HG02759 (cell line): ENCODE results near the gene PLPPR4.
"Not testable (repeated sequence)": the region's sequence is repeated elsewhere in the genome, so short reads cannot be mapped to it uniquely, and the experiment has no call there.

Source experiments
- ATAC-seq: cut with Tn5 transposase; IDR thresholded peaks from one replicate; pipeline ENCODE4 v1.9.1; 2021; ENCODE audit warnings: mild to moderate bottlenecking, moderate library complexity; ENCODE audit not compliant: unreplicated experiment

PLPPR4 gene

DNA sequence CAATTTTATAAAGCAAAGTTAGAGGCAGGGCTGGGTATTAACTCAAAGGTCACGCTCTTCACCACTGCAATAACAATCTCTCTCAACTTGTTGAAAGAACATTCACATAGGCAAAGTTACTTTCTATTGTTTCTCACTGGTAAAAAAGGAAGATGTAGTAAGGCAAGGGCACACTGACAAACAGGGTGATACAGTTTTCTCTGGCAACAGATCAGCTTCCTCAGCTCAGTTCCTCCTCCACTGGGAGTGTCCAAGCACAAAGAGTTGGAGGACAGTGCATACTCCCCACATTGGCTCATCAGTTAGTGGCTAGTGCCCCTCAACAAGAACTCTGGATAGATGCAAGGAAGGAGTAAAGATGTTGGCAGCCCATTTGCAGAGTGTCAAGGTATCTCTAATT lies 3.7 kb downstream of the PLPPR4 start:
- no peak for ATAC-seq

- ATAC-seq, result no peak
These were observed 5.0 kb downstream of the PLPPR4 start for GRCh38 chr1:99269321-99269720.

GRCh38 chr1:99270646-99271045 lies 6.4 kb downstream of the PLPPR4 start:
- ATAC-seq, result no peak

GRCh38 chr1:99271249-99271648 lies 7.0 kb downstream of the PLPPR4 start:
- ATAC-seq, result no peak

DNA sequence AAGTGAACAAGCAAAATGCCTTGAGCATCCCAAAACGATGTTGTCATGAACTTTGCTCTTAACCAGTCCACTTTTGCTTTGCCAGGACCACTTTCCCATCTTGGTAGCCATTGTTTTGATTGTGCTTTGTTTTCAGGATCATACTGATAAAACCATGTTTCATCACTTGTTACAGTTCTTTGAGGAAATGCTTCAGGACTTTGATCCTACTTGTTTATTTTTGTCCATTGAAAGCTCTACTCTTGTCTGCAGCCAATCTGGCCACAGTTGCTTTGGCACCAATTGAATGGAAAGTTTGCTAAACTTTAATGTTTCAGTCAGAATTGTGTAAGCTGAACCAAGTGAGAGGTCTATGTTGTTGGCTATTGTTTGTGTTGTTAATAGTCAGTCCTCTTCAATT lies 12.8 kb downstream of the PLPPR4 start:
- ATAC-seq, result no peak

DNA sequence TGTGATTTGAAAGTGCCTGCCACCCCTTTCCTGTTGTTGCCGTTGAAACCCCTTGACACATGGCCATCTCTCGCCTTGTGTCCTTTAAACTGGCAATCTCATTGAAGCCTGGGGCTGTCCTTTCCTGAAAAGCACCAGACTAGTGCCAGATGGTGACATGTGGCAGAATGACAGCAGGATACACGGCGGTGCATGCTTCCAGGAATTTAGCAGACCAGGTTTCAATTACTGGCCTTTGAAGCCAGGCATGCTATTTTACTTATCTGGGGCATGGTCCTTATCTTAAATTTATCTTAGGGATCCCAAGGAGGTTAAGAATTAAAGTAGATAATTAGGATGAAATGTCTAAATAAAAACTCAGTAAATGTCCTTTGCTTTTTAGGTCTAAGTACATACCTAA lies 15.2 kb downstream of the PLPPR4 start:
- ATAC-seq, result no peak

DNA sequence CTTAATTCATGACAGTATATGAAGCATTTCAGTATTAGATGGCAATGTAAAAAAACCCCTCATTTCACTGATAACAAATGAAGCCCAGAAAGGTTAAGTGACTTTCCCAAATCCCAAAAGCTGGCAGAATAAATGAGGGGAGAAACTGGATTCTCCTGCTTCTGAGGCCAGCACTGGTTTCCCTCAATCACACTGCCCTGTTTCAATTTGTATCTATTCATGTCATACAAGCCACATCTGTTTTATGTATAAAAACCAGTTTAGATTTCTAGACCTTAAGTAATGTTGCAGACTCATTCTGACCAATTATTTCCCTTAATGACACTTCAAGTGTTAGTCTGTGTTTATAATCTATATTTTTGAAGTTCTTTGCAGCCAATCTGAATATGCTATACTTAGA lies 16.8 kb downstream of the PLPPR4 start:
- ATAC-seq, result no peak

DNA sequence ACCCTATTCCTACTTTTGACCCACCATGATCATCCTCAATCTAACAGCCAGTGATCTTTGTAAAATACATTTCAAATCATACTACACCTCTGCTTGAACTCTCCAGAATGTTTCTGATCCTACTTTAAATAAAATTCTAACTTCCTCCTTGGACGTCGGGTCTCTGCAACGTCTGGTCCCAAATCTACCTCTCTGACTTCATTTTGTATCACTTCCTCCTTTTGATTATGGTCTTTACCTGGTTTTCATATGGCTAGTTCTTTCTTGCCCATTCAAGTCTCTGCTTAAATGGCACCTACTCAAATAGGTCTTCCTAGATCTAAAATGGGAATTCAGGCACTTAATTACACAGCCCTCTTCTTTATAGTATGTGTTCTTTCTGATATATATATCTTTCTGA lies 18.2 kb downstream of the PLPPR4 start:
- ATAC-seq, result no peak

- ATAC-seq, result not testable (repeated sequence)
These were observed 19.2 kb downstream of the PLPPR4 start for GRCh38 chr1:99283521-99283920.

- no peak for ATAC-seq
These were observed 28.6 kb downstream of the PLPPR4 start for GRCh38 chr1:99292886-99293285.

DNA sequence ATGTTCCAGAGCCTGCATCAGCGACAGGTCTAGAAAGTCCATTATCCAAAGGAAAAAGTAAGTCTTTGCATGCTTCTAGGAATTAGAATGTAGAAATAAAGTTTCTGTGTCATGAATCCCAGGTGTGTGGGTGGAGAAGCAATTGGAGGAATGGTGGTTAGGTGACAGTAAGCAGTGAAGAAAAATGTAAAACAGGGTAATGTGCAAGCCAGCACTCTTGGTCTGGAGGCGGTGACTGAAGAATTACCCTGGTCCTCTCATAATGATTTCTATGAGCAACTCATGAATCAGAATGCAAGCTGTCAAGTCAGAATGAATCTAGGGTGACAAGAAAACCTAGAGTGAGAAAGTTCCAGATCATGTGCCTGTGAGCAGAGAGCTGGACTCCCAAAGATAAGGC lies 33.6 kb downstream of the PLPPR4 start:
- ATAC-seq, result no peak

DNA sequence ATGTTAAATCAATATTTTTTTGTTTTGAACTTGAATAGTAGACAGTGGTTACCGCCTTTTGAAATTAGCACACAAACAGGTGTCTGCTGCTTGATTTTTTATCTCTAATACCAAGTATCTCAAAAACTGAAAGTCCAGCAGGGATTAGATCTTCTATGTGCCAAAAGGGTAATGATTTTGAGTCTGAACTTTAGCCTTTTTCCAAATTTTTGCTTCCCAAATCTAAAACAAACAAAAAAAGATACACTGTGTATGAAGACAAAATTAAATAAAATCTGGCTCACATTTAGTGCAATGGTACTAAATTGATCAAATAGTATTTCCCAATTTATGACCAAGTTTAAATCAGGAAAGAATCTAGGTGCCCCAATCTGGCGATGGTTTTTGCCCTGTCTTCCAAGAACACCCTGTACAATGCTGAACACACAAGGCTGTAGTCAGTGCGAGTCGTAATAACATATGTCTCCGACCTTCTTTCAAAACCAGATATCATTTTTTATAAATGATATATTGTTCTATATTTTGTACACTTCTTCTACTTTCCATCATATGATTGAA lies 40.5 kb downstream of the PLPPR4 start:
- ATAC-seq, result no peak

DNA sequence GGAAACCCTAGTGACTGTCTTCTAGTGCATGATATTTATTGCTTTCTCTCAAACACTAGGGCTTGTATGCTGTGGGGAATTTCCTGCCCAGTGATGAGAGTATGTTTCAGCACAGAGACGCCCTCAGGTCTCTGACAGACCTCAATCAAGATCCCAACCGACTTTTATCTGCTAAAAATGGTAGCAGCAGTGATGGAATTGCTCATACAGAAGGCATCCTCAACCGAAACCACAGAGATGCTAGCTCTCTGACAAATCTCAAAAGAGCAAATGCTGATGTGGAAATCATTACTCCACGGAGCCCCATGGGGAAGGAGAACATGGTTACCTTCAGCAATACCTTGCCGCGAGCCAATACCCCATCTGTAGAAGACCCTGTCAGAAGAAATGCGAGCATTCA lies 41.3 kb downstream of the PLPPR4 start:
- ATAC-seq, result no peak

DNA sequence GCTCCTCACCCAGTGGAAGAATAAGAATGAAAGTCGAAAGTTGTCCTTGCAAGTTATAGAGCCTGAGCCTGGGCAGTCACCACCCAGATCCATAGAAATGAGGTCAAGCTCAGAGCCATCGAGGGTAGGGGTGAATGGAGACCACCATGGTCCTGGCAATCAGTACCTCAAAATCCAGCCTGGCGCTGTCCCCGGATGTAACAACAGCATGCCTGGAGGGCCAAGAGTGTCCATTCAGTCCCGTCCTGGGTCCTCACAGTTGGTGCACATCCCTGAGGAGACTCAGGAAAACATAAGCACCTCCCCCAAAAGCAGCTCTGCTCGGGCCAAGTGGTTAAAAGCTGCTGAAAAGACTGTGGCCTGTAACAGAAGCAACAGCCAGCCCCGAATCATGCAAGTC lies 41.8 kb downstream of the PLPPR4 start:
- no peak for ATAC-seq

DNA sequence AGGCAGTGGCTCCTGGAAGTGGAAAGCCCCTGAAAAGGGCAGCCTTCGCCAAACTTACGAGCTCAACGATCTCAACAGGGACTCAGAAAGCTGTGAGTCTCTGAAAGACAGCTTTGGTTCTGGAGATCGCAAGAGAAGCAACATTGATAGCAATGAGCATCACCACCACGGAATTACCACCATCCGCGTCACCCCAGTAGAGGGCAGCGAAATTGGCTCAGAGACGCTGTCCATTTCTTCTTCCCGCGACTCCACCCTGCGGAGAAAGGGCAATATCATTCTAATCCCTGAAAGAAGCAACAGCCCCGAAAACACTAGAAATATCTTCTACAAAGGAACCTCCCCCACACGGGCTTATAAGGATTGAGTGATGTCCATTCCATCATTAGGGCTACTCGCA lies 42.4 kb downstream of the PLPPR4 start:
- ATAC-seq, result no peak

DNA sequence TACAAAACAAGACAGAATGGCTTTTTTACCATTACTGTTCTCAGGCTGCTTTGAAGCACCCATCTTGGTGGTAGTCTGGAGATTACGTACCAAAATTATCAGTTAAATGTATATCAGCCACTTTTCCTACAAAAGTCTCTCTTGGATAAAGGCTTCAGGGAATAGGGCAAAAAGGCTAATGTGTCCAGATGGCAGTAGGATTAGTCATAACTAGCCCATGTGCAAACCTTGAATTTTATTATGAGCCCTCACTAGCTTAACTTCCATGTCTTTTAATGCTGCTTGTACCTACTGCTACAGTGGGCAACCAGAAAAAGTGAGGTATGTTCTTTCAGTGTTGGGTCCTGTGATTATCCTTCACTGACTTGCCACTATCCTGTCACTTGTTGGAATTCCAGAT lies 51.0 kb downstream of the PLPPR4 start:
- ATAC-seq, result no peak

DNA sequence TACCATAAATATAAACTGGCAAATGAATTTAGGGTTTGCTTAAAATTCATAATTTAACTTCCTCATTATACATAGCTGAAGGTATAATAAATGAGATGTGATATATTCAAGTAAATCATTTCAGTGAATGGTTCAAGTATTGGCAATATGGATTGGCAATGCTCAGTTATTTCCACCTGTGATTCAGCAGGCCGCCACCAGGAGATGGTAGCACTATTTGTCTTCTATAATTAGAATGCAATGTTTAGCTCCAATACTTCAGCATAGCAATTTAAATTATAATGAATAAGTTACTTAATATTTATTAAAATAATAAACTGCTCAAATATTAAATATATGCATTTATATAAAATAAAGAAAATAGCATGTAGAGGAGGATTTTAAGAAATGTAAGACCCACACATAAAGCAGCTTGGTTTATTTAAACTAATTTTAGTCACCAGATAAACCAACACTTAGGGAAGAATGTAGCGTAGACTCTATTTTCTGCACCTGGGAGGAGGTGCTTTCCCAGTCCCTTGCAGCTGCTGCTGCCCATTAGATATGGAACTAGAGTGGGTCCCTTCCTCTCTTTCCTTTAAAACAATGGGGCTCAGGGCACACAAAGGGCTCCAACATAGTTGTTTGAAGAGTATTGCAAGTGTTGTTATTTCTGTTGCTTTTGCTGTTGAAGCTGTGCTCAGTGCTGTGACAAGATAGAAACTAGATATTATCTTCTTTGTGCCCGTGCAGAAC lies 62.1 kb downstream of the PLPPR4 start:
- no peak for ATAC-seq

GRCh38 chr1:99327357-99327756 lies 63.1 kb downstream of the PLPPR4 start:
- no peak for ATAC-seq

DNA sequence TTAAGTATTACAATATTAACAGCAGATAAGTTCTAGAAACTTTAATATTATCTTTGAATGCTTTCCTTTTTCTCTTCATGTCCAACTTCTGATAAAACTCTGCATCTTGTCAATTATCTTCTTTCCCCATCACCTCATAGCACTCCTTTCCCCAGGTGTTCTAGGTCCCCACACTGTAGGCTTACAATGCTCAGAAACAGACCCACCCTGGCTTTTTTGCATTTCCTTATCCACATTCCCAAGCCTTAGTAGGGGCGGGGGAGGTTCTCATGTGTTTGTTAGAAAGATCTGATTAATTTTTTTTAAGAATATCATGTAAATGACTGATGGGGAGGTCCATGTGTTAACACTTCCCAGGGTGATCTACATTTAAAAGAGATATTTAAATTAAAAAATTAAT lies 63.9 kb downstream of the PLPPR4 start:
- ATAC-seq, result no peak

- no peak for ATAC-seq
These were observed 66.8 kb downstream of the PLPPR4 start for GRCh38 chr1:99331083-99331482.

DNA sequence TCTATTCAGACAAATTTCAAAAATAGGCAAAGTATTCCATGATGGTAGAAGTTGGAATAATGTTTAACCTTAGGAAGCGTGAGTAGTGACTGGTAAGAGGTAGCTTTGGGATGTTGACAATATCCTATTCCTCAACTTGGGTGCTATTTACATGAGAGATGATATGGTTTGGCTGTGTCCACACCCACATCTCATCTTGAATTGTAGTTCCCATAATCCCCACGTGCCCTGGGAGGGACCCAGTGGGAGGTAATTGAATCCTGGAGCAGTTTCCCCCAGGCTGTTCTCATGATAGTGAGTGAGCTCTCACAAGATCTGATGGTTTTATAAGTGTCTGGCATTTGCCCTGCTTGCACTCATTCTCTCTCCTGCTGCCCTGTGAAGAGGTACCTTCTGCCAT lies 67.3 kb downstream of the PLPPR4 start:
- no peak for ATAC-seq

DNA sequence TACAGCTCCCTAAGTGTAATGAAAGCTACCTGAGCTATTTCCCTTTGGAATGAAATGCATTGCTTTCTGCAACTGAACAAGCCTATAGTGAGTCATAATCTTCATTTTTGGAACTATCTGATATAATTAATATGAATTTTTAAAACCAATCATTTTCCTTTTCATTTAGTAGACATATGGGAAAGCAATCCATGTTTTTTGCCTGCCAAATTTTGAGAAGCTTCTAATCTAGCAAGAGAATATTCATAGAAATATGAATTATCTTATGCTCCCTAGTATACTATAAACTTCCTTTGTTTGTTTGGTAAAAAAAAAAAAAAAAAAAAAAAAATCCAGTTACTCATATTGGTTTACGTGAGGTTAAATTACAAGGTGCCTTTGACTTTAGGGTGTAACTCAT lies 68.3 kb downstream of the PLPPR4 start:
- ATAC-seq, result no peak

GRCh38 chr1:99334991-99335390 lies 70.7 kb downstream of the PLPPR4 start:
- no peak for ATAC-seq
